K562 (cell line): ENCODE results near the gene CCDC47. TPM values are rescaled to one million over a fixed set of nuclear protein-coding genes. Genes with fewer than 3 reads are reported as not detected.
A peak's percentile ranks its signal among the peaks of the same experiment; 100 is the strongest.

Experiments used
- CGGBP1 ChIP-seq: fragments of 250-450 bp; sonication (Bioruptor Pico); IDR thresholded peaks from 2 replicates; pipeline ENCODE4 v1.9.0; 2021; ENCODE audit warnings: mild to moderate bottlenecking
- HDAC2 ChIP-seq: fragments of 450-650 bp; IDR thresholded peaks from 2 replicates; pipeline ENCODE4 v1.6.1; 2016; ENCODE audit warnings: mild to moderate bottlenecking
- HDAC8 ChIP-seq: fragments of 450-650 bp; IDR thresholded peaks from 2 replicates; pipeline ENCODE4 v1.6.1; 2016; ENCODE audit warnings: mild to moderate bottlenecking, missing genetic modification characterization, moderate library complexity, missing compliant biosample characterization
- HIVEP1 ChIP-seq: fragments of 250-450 bp; sonication (Bioruptor Pico); IDR thresholded peaks from 2 replicates; pipeline ENCODE4 v1.4.0; 2020; ENCODE audit warnings: mild to moderate bottlenecking
- HLTF ChIP-seq: fragments of 450-650 bp; IDR thresholded peaks from 2 replicates; pipeline ENCODE4 v1.6.1; 2016
- IFI16 ChIP-seq: fragments of 250-450 bp; sonication (Bioruptor Pico); IDR thresholded peaks from 2 replicates; pipeline ENCODE4 v2.1.2; 2022; ENCODE audit warnings: mild to moderate bottlenecking, inconsistent platforms
- NR1H2 ChIP-seq: sonication (generic); formaldehyde crosslinking; IDR thresholded peaks from 2 replicates; pipeline ENCODE4 v1.4.0; 2020; ENCODE audit warnings: mild to moderate bottlenecking, missing genetic modification reagents
- PHF8 ChIP-seq: fragments of 200-600 bp; sonication (generic); IDR thresholded peaks from 2 replicates; pipeline ENCODE4 v1.6.1; 2012; ENCODE audit warnings: mixed run types, mild to moderate bottlenecking, inconsistent platforms, low read length, moderate library complexity, borderline replicate concordance
- RBM22 ChIP-seq: fragments of 200-400 bp; formaldehyde crosslinking; IDR thresholded peaks from 2 replicates; pipeline ENCODE4 v1.6.1; 2018; ENCODE audit warnings: low read length, low read depth; ENCODE audit not compliant: poor library complexity, severe bottlenecking
- SRSF3 ChIP-seq: fragments of 200-400 bp; formaldehyde crosslinking; IDR thresholded peaks from 2 replicates; pipeline ENCODE4 v1.6.1; 2016; ENCODE audit warnings: mild to moderate bottlenecking, low read length, moderate library complexity; ENCODE audit not compliant: insufficient read depth
- TOE1 ChIP-seq, 2 experiments: fragments of 450-650 bp in 1 of 2; sonication (generic) in 1 of 2; formaldehyde crosslinking in 1 of 2; IDR thresholded peaks; 2 replicates each; pipeline versions ENCODE4 v1.7.1 to v1.8.0; 2016 to 2022; ENCODE audit warnings: borderline replicate concordance in 2 of 2, mild to moderate bottlenecking in 2 of 2, antibody characterized with exemption in 1 of 2, inconsistent platforms in 1 of 2, low read depth in 1 of 2, missing genetic modification reagents in 1 of 2, moderate library complexity in 1 of 2
- ZBTB2 ChIP-seq: fragments of 450-650 bp; IDR thresholded peaks from 2 replicates; pipeline ENCODE4 v1.6.1; 2016; ENCODE audit warnings: antibody characterized with exemption
- ZNF282 ChIP-seq: sonication (generic); formaldehyde crosslinking; IDR thresholded peaks from 2 replicates; pipeline ENCODE4 v1.8.1; 2023; ENCODE audit warnings: missing genetic modification reagents
- ZNF644 ChIP-seq: fragments of 200-800 bp; sonication (Bioruptor generic); IDR thresholded peaks from 2 replicates; pipeline ENCODE4 v1.6.1; 2016; ENCODE audit warnings: low read depth, missing genetic modification characterization, missing compliant biosample characterization
- ZNF740 ChIP-seq, 3 experiments: fragments of 200-800 bp in 1 of 3; sonication (Bioruptor generic) in 1 of 3; sonication (generic) in 1 of 3; formaldehyde crosslinking in 1 of 3; IDR thresholded peaks; 2 replicates each; pipeline versions ENCODE4 v1.6.1 to v1.8.0; 2016 to 2022; ENCODE audit warnings: mild to moderate bottlenecking in 2 of 3, missing compliant biosample characterization in 2 of 3, missing genetic modification characterization in 2 of 3, missing genetic modification reagents in 1 of 3
- polyA plus RNA-seq, 8 experiments: library from polyadenylated mRNA; depleted of rRNA in 4 of 8; stranded (reverse) in 5 of 8; unstranded in 3 of 8; fragments of >200 nt; fragmentation: Nextera tagmentation in 2 of 8; fragmentation: Illumina TruSeq in 1 of 8; extraction: Ambion mirVana in 2 of 8; extraction: Trizol in 1 of 8; gene quantifications; 2 replicates each; pipeline versions ENCODE4 v1.2.1 to v1.2.3, GENCODE V29; 2011 to 2014; ENCODE audit warnings: inconsistent platforms in 1 of 8, missing spikeins in 1 of 8
- total RNA-seq, 7 experiments: library from RNA; depleted of rRNA in 6 of 7; stranded (reverse); fragments of >200 nt in 6 of 7; fragmentation: Illumina TruSeq in 2 of 7; extraction: Trizol in 2 of 7; gene quantifications; 2 replicates each; pipeline versions ENCODE4 v1.2.1 to v1.2.3, GENCODE V29; 2011 to 2021; ENCODE audit warnings: low replicate concordance in 1 of 7
- TF ChIP-seq, protein P1 (sequence below): sonication (generic); formaldehyde crosslinking; IDR thresholded peaks from 2 replicates; pipeline ENCODE4 v1.4.0; 2020; ENCODE audit warnings: mild to moderate bottlenecking, missing genetic modification reagents
- TF ChIP-seq, protein P2 (sequence below): fragments of 450-650 bp; IDR thresholded peaks from 2 replicates; pipeline ENCODE4 v1.6.1; 2018; ENCODE audit not compliant: partially characterized antibody

The CCDC47 gene
- total and polyA plus RNA-seq, 9 of the 15 experiments (the other 6 are each of a cell fraction or from before 2014, with no cell fraction given): 15.5 to 162 (median 122) TPM

- TF ChIP-seq TOE1 (IDR thresholded peaks at IDR 0.05; ENCODE audit: borderline replicate concordance) (0 out of 2 replicates have a peak, but pooled peaks have one; percentile 2), TOE1 (CRISPR knock-in tag; IDR thresholded peaks at IDR 0.05; ENCODE audit: borderline replicate concordance, low read depth) (no peak), IFI16 (CRISPR knock-in tag) (no peak), HDAC8 (tag) (no peak), HLTF (no peak; the same call in 1 of the 2 replicates), RBM22 (peak; percentile 67), ZNF740 (CRISPR knock-in tag; IDR thresholded peaks at IDR 0.05) (no peak), ZNF740 (tag; IDR thresholded peaks at IDR 0.05) (0 out of 4 replicates have a peak, but pooled peaks of 1 of the 2 experiments have one; percentile 27), HIVEP1 (0 out of 2 replicates have a peak, but pooled peaks have one; percentile 18), ZNF644 (tag) (no peak), ZNF282 (CRISPR knock-in tag) (no peak), PHF8 (peak; percentile 86), HDAC2 (0 out of 2 replicates have a peak, but pooled peaks have one; percentile 1), CGGBP1 (CRISPR knock-in tag) (no peak), SRSF3 (0 out of 2 replicates have a peak, but pooled peaks have one; percentile 66), ZBTB2 (0 out of 2 replicates have a peak, but pooled peaks have one; percentile 10), NR1H2 (CRISPR knock-in tag) (0 out of 2 replicates have a peak, but pooled peaks have one; percentile 27)
- TF ChIP-seq, protein P1, sequence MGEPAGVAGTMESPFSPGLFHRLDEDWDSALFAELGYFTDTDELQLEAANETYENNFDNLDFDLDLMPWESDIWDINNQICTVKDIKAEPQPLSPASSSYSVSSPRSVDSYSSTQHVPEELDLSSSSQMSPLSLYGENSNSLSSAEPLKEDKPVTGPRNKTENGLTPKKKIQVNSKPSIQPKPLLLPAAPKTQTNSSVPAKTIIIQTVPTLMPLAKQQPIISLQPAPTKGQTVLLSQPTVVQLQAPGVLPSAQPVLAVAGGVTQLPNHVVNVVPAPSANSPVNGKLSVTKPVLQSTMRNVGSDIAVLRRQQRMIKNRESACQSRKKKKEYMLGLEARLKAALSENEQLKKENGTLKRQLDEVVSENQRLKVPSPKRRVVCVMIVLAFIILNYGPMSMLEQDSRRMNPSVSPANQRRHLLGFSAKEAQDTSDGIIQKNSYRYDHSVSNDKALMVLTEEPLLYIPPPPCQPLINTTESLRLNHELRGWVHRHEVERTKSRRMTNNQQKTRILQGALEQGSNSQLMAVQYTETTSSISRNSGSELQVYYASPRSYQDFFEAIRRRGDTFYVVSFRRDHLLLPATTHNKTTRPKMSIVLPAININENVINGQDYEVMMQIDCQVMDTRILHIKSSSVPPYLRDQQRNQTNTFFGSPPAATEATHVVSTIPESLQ (CRISPR knock-in tag): no peak
- TF ChIP-seq, protein P2, sequence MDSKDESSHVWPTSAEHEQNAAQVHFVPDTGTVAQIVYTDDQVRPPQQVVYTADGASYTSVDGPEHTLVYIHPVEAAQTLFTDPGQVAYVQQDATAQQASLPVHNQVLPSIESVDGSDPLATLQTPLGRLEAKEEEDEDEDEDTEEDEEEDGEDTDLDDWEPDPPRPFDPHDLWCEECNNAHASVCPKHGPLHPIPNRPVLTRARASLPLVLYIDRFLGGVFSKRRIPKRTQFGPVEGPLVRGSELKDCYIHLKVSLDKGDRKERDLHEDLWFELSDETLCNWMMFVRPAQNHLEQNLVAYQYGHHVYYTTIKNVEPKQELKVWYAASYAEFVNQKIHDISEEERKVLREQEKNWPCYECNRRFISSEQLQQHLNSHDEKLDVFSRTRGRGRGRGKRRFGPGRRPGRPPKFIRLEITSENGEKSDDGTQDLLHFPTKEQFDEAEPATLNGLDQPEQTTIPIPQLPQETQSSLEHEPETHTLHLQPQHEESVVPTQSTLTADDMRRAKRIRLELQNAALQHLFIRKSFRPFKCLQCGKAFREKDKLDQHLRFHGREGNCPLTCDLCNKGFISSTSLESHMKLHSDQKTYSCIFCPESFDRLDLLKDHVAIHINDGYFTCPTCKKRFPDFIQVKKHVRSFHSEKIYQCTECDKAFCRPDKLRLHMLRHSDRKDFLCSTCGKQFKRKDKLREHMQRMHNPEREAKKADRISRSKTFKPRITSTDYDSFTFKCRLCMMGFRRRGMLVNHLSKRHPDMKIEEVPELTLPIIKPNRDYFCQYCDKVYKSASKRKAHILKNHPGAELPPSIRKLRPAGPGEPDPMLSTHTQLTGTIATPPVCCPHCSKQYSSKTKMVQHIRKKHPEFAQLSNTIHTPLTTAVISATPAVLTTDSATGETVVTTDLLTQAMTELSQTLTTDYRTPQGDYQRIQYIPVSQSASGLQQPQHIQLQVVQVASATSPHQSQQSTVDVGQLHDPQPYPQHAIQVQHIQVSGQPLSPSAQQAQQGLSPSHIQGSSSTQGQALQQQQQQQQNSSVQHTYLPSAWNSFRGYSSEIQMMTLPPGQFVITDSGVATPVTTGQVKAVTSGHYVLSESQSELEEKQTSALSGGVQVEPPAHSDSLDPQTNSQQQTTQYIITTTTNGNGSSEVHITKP: no peak
Observed at GRCh38 chr17:63774141-63774968, 958 bp upstream of the CCDC47 start, which contains the start of gene DDX42 (continued).
